ENCODE results near the gene MZB1. TPM values are rescaled to one million over a fixed set of nuclear protein-coding genes. Genes with fewer than 3 reads are reported as not detected.

The MZB1 gene
- total RNA-seq, 1 experiment from 2014 or later: 1.1 TPM

GRCh38 chr5:139378941-139379361, 10.8 kb downstream of the MZB1 start:
- no peak for ATAC-seq
- Mint-ChIP-seq H3K27me3 (ENCODE audit: low read depth) (no peaks in the 10 kb centered on the region), H3K36me3 (peaks cover 4% of the 10 kb centered on the region), H3K4me1 (peaks cover 15% of the 10 kb centered on the region), H3K9me3 (no peaks in the 10 kb centered on the region), H3K27ac (peak overlapping the region; percentile 76), H3K4me3 (no peak overlapping the region)
- ChIA-PET CTCF (interaction anchor here (1.5 kb wide), 1 partner anchor 23 kb away, joined by 4 read pairs; no protein-coding TSS in a partner anchor), POLR2A (interaction anchor here (0.6 kb wide), 1 partner anchor 27 kb away, joined by 3 read pairs; no protein-coding TSS in a partner anchor)
- DNase-seq (ENCODE audit: low spot score): no peak
- TF ChIP-seq, protein P1, sequence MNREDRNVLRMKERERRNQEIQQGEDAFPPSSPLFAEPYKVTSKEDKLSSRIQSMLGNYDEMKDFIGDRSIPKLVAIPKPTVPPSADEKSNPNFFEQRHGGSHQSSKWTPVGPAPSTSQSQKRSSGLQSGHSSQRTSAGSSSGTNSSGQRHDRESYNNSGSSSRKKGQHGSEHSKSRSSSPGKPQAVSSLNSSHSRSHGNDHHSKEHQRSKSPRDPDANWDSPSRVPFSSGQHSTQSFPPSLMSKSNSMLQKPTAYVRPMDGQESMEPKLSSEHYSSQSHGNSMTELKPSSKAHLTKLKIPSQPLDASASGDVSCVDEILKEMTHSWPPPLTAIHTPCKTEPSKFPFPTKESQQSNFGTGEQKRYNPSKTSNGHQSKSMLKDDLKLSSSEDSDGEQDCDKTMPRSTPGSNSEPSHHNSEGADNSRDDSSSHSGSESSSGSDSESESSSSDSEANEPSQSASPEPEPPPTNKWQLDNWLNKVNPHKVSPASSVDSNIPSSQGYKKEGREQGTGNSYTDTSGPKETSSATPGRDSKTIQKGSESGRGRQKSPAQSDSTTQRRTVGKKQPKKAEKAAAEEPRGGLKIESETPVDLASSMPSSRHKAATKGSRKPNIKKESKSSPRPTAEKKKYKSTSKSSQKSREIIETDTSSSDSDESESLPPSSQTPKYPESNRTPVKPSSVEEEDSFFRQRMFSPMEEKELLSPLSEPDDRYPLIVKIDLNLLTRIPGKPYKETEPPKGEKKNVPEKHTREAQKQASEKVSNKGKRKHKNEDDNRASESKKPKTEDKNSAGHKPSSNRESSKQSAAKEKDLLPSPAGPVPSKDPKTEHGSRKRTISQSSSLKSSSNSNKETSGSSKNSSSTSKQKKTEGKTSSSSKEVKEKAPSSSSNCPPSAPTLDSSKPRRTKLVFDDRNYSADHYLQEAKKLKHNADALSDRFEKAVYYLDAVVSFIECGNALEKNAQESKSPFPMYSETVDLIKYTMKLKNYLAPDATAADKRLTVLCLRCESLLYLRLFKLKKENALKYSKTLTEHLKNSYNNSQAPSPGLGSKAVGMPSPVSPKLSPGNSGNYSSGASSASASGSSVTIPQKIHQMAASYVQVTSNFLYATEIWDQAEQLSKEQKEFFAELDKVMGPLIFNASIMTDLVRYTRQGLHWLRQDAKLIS (CRISPR knock-in tag; IDR thresholded peaks at IDR 0.05; ENCODE audit: borderline replicate concordance): no peak
- TF ChIP-seq ZNF532 (CRISPR knock-in tag; IDR thresholded peaks at IDR 0.05; ENCODE audit: borderline replicate concordance) (no peak), NFE2L1 (CRISPR knock-in tag; IDR thresholded peaks at IDR 0.05) (no peak), IRF2 (CRISPR knock-in tag; IDR thresholded peaks at IDR 0.05; ENCODE audit: borderline replicate concordance, low read depth) (no peak), ZNF219 (CRISPR knock-in tag; IDR thresholded peaks at IDR 0.05; ENCODE audit: borderline replicate concordance) (no peak), NR2C2 (CRISPR knock-in tag; IDR thresholded peaks at IDR 0.05) (no peak), NFYB (CRISPR knock-in tag; conservative IDR thresholded peaks at IDR 0.05; ENCODE audit: low read depth) (no peak), ESRRA (CRISPR knock-in tag; IDR thresholded peaks at IDR 0.05; ENCODE audit: borderline replicate concordance) (no peak), ATF2 (CRISPR knock-in tag; IDR thresholded peaks at IDR 0.05; ENCODE audit: borderline replicate concordance, low read depth) (no peak), ZNF416 (CRISPR knock-in tag; IDR thresholded peaks at IDR 0.05) (no peak), TP53 (CRISPR knock-in tag; IDR thresholded peaks at IDR 0.05) (no peak), FOXJ3 (CRISPR knock-in tag; IDR thresholded peaks at IDR 0.05; ENCODE audit: borderline replicate concordance) (no peak), RORB (CRISPR knock-in tag; IDR thresholded peaks at IDR 0.05) (no peak), PRRX2 (CRISPR knock-in tag; IDR thresholded peaks at IDR 0.05) (no peak), SOX15 (CRISPR knock-in tag; IDR thresholded peaks at IDR 0.05) (no peak)

- ATAC-seq (peak; percentile 85), DNase-seq (ENCODE audit: low spot score) (peak; percentile 78)
- Mint-ChIP-seq H3K27me3 (ENCODE audit: low read depth) (no peaks in the 10 kb centered on the region), H3K27ac (no peak overlapping the region), H3K9me3 (no peaks in the 10 kb centered on the region), H3K4me1 (peaks cover 15% of the 10 kb centered on the region), H3K4me3 (peak overlapping the region; percentile 12; the same call in 1 of the 2 replicates), H3K36me3 (peaks cover 4% of the 10 kb centered on the region)
- no peak for TF ChIP-seq TP53 (CRISPR knock-in tag; IDR thresholded peaks at IDR 0.05)
- no peak for TF ChIP-seq TEAD4 (CRISPR knock-in tag; IDR thresholded peaks at IDR 0.05)
- TF ChIP-seq, protein P2, sequence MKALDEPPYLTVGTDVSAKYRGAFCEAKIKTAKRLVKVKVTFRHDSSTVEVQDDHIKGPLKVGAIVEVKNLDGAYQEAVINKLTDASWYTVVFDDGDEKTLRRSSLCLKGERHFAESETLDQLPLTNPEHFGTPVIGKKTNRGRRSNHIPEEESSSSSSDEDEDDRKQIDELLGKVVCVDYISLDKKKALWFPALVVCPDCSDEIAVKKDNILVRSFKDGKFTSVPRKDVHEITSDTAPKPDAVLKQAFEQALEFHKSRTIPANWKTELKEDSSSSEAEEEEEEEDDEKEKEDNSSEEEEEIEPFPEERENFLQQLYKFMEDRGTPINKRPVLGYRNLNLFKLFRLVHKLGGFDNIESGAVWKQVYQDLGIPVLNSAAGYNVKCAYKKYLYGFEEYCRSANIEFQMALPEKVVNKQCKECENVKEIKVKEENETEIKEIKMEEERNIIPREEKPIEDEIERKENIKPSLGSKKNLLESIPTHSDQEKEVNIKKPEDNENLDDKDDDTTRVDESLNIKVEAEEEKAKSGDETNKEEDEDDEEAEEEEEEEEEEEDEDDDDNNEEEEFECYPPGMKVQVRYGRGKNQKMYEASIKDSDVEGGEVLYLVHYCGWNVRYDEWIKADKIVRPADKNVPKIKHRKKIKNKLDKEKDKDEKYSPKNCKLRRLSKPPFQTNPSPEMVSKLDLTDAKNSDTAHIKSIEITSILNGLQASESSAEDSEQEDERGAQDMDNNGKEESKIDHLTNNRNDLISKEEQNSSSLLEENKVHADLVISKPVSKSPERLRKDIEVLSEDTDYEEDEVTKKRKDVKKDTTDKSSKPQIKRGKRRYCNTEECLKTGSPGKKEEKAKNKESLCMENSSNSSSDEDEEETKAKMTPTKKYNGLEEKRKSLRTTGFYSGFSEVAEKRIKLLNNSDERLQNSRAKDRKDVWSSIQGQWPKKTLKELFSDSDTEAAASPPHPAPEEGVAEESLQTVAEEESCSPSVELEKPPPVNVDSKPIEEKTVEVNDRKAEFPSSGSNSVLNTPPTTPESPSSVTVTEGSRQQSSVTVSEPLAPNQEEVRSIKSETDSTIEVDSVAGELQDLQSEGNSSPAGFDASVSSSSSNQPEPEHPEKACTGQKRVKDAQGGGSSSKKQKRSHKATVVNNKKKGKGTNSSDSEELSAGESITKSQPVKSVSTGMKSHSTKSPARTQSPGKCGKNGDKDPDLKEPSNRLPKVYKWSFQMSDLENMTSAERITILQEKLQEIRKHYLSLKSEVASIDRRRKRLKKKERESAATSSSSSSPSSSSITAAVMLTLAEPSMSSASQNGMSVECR (CRISPR knock-in tag; IDR thresholded peaks at IDR 0.05; ENCODE audit: borderline replicate concordance): no peak
- TF ChIP-seq ELF4 (CRISPR knock-in tag; IDR thresholded peaks at IDR 0.05; ENCODE audit: low read depth): no peak
- POLR2A ChIA-PET: interaction anchor here (0.6 kb wide), 3 partner anchors 9 to 834 kb away, joined by 3 read pairs; no protein-coding TSS in a partner anchor
- CTCF ChIA-PET: interaction anchor here (1.5 to 1.8 kb wide), 2 partner anchors 14 to 24 kb away, joined by 4 to 8 read pairs; no protein-coding TSS in a partner anchor
These were observed 11.4 kb downstream of the MZB1 start for GRCh38 chr5:139378101-139378825.

All from WTC11 (cell line).